ENCODE data around the gene TSC22D3. TPM values are rescaled to one million over a fixed set of nuclear protein-coding genes. Genes with fewer than 3 reads are reported as not detected.

Gene TSC22D3
- total and polyA plus RNA-seq, 2 donors (not counting 1 experiment from before 2014, with no cell fraction given) = 24.2 to 51.5 TPM

DNA sequence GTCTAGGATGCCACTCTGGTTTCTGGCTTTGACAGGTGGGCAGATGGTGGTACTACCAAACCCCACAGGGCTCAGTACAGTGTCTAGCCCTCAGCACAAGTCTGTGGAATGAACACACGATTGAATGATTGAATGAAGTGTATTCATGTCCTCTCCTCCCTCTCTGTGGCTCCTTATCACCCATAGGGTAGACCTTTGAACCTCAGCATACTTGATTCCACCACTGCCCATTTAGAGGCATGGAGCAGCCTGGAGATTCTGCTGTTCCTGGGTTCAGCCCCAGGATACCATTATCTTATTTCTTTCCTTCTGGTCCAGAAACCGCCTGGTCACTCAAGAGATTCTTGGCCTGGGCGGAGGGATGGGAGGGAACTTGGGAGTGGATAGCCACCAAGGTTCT, 93.3 kb downstream of the TSC22D3 start:
- Histone ChIP-seq H4K20me1 (ENCODE audit: control insufficient read depth, extremely low read depth, insufficient read depth, low read length) (no peaks in the 10 kb centered on the region), H3K4me2 (ENCODE audit: extremely low read depth, insufficient read depth, low read length) (no peak overlapping the region), H3K79me2 (ENCODE audit: control insufficient read depth, insufficient read depth, low read length) (no peaks in the 10 kb centered on the region), H3K27ac (ENCODE audit: insufficient read depth, low read length) (no peak overlapping the region), H3K4me3 (replicated peaks in 1 of 4; ENCODE audit: control extremely low read depth in 1 of 4, insufficient read depth in 1 of 4, low read depth in 3 of 4, low read length in 4 of 4) (no peak overlapping the region), H3K9ac (ENCODE audit: insufficient read depth, low read length) (no peak overlapping the region), H3K4me1 (ENCODE audit: control insufficient read depth, extremely low read depth, insufficient read depth, low read length) (peaks cover under 1% of the 10 kb centered on the region), H2AFZ (ENCODE audit: low read length) (no peak overlapping the region), H3K36me3 (ENCODE audit: control insufficient read depth, insufficient read depth, low read length) (no peaks in the 10 kb centered on the region), H3K9me3 (ENCODE audit: control insufficient read depth, insufficient read depth, low read depth, low read length) (no peaks in the 10 kb centered on the region), H3K27me3 (ENCODE audit: control insufficient read depth, insufficient read depth, low read length) (peaks cover 3% of the 10 kb centered on the region)
- TF ChIP-seq, protein P1, sequence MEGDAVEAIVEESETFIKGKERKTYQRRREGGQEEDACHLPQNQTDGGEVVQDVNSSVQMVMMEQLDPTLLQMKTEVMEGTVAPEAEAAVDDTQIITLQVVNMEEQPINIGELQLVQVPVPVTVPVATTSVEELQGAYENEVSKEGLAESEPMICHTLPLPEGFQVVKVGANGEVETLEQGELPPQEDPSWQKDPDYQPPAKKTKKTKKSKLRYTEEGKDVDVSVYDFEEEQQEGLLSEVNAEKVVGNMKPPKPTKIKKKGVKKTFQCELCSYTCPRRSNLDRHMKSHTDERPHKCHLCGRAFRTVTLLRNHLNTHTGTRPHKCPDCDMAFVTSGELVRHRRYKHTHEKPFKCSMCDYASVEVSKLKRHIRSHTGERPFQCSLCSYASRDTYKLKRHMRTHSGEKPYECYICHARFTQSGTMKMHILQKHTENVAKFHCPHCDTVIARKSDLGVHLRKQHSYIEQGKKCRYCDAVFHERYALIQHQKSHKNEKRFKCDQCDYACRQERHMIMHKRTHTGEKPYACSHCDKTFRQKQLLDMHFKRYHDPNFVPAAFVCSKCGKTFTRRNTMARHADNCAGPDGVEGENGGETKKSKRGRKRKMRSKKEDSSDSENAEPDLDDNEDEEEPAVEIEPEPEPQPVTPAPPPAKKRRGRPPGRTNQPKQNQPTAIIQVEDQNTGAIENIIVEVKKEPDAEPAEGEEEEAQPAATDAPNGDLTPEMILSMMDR (conservative IDR thresholded peaks at IDR 0.05 in 1 of 2, IDR thresholded peaks at IDR 0.05 in 1 of 2; ENCODE audit: low read depth in 1 of 2, low read length in 2 of 2) = no peak
- TF ChIP-seq EZH2 (IDR thresholded peaks at IDR 0.05; ENCODE audit: low read length, missing control alignments) = no peak
- no peak for DNase-seq (ENCODE audit: low read depth in 2 of 2)

DNA sequence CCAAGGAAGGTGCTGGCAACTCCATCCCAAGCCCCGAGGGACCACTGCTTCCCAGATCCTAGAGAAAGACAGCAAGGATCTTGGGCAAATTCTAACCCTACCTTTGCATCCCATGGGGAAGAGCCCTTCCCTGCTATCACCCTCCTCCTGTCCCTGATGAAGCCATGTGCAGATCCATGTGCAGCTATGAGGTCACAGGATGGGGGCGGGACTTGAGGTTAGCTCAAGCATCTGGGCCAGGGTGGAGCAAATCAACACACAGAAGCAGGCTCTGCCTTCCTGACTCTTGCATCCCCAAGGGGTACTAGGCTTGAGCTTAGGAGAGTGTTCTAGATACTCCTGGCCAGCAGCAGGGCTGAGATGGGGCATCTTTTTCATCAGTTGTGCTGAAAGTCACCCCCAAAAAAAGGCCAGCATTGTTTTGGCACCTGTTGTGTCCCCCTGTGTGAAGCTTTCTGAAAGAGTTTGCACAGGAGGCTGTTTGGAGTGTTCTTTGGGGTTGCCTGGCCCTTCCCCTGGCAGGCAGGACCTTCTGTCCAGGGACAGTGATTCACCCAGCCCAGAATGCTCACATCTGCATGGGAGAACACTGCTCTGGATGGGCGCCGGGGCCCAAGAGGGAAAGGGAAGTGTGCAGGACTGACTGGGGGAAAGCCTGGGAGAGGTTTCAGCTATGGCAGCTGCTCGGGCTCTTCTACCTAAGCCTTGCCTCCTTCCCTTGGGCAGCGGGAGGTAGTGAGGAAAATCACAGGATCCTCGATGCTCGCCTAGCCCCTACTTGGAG, 96.4 kb downstream of the TSC22D3 start:
- H3K9ac ChIP-seq (ENCODE audit: insufficient read depth, low read length) = no peak overlapping the region
- no peaks in the 10 kb centered on the region for H3K36me3 ChIP-seq (ENCODE audit: control insufficient read depth, insufficient read depth, low read length)
- no peaks in the 10 kb centered on the region for H3K79me2 ChIP-seq (ENCODE audit: control insufficient read depth, insufficient read depth, low read length)
- H3K4me2 ChIP-seq (ENCODE audit: extremely low read depth, insufficient read depth, low read length) = no peak overlapping the region
- no peaks in the 10 kb centered on the region for H4K20me1 ChIP-seq (ENCODE audit: control insufficient read depth, extremely low read depth, insufficient read depth, low read length)
- peaks cover 3% of the 10 kb centered on the region for H3K27me3 ChIP-seq (ENCODE audit: control insufficient read depth, insufficient read depth, low read length)
- no peaks in the 10 kb centered on the region for H3K9me3 ChIP-seq (ENCODE audit: control insufficient read depth, insufficient read depth, low read depth, low read length)
- peak; percentile 55 to 91 for DNase-seq (ENCODE audit: low read depth in 2 of 2)
- H3K4me1 ChIP-seq (ENCODE audit: control insufficient read depth, extremely low read depth, insufficient read depth, low read length) = peaks cover 11% of the 10 kb centered on the region
- TF ChIP-seq EZH2 (IDR thresholded peaks at IDR 0.05; ENCODE audit: low read length, missing control alignments) = no peak
- TF ChIP-seq, protein P1 (conservative IDR thresholded peaks at IDR 0.05 in 1 of 2, IDR thresholded peaks at IDR 0.05 in 1 of 2; ENCODE audit: low read depth in 1 of 2, low read length in 2 of 2) = no peak
- no peak overlapping the region for H3K4me3 ChIP-seq (replicated peaks in 1 of 4; ENCODE audit: control extremely low read depth in 1 of 4, insufficient read depth in 1 of 4, low read depth in 3 of 4, low read length in 4 of 4)
- H2AFZ ChIP-seq (ENCODE audit: low read length) = no peak overlapping the region
- no peak overlapping the region for H3K27ac ChIP-seq (ENCODE audit: insufficient read depth, low read length)

DNA sequence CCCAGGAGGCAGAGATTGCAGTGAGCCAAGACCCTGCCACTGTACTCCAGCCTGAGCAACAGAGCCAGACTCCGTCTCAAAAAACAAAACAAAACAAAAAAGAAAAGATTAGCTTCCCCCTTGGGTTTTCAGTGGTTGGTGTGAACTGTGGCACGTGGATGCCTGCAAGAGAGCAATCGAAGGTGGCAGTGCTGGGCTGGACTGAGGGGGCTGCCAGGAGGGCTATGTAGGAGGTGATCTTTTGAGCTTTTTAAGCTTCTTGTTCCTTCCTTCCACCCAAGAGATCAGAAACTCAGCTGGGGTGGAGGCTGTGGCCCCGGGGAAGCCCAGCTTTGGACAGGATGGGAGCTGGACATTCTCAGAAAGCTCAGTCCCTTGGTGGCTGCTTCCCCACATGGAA, 97.7 kb downstream of the TSC22D3 start:
- TF ChIP-seq EZH2 (IDR thresholded peaks at IDR 0.05; ENCODE audit: low read length, missing control alignments) = no peak
- H3K27ac ChIP-seq (ENCODE audit: insufficient read depth, low read length) = no peak overlapping the region
- no peak overlapping the region for H3K4me2 ChIP-seq (ENCODE audit: extremely low read depth, insufficient read depth, low read length)
- no peaks in the 10 kb centered on the region for H3K36me3 ChIP-seq (ENCODE audit: control insufficient read depth, insufficient read depth, low read length)
- no peaks in the 10 kb centered on the region for H4K20me1 ChIP-seq (ENCODE audit: control insufficient read depth, extremely low read depth, insufficient read depth, low read length)
- H3K9ac ChIP-seq (ENCODE audit: insufficient read depth, low read length) = no peak overlapping the region
- H3K79me2 ChIP-seq (ENCODE audit: control insufficient read depth, insufficient read depth, low read length) = no peaks in the 10 kb centered on the region
- peaks cover 11% of the 10 kb centered on the region for H3K4me1 ChIP-seq (ENCODE audit: control insufficient read depth, extremely low read depth, insufficient read depth, low read length)
- no peak overlapping the region for H3K4me3 ChIP-seq (replicated peaks in 1 of 4; ENCODE audit: control extremely low read depth in 1 of 4, insufficient read depth in 1 of 4, low read depth in 3 of 4, low read length in 4 of 4)
- H3K27me3 ChIP-seq (ENCODE audit: control insufficient read depth, insufficient read depth, low read length) = peaks cover 3% of the 10 kb centered on the region
- H2AFZ ChIP-seq (ENCODE audit: low read length) = no peak overlapping the region
- H3K9me3 ChIP-seq (ENCODE audit: control insufficient read depth, insufficient read depth, low read depth, low read length) = no peaks in the 10 kb centered on the region
- DNase-seq (ENCODE audit: low read depth in 2 of 2) = no peak
